Stimulated activated CD4-positive, alpha-beta T cell treated with anti-CD3 and anti-CD28 coated beads, TNF-alpha, amount 100 ng/mL, for 4 hours (primary cell): ENCODE results near the gene CACNA2D1.

Experiments used
- DNase-seq, 3 experiments: peaks; one replicate each; pipeline ENCODE4 v3.0.0-alpha.2; 2020; ENCODE audit warnings: low read depth in 3 of 3

Gene CACNA2D1

DNA sequence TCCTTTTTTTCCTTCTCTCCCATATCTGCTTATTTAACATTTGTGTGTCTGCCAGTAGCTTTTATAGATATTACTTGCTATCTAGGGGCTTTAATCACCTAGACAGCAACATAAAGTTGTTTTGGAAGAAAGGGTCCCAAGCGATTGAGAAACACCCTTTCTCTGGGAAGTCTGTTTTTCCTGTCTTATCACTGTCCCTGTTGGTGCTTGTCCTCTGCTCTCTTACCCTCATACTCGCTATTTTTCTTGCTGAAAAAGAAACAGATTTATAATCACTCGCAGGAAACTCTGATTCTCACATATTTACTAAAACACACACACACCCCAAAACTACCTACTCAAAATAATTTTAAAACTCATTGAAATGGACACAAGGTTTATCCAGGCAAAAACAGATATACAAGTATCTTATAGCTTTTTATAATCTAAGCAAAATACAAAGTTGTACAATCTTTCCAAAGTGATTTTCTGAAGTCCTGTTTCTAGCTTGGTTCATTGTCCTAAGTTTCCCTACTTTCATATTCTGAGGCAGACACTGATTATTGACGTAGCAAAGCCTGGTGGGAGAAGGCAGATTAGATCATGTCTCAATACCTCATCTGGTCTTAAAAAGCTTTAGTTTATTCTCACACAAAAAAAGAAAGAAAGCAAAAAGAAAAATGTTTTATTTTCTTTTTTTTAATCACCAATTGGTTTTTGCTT lies 157.3 kb downstream of the CACNA2D1 start:
- DNase-seq: no peak

GRCh38 chr7:82284936-82285519 lies 158.5 kb downstream of the CACNA2D1 start:
- no peak for DNase-seq

GRCh38 chr7:82275342-82275741 lies 168.2 kb downstream of the CACNA2D1 start:
- no peak for DNase-seq

GRCh38 chr7:82274681-82275080 lies 168.9 kb downstream of the CACNA2D1 start:
- DNase-seq: no peak

DNA sequence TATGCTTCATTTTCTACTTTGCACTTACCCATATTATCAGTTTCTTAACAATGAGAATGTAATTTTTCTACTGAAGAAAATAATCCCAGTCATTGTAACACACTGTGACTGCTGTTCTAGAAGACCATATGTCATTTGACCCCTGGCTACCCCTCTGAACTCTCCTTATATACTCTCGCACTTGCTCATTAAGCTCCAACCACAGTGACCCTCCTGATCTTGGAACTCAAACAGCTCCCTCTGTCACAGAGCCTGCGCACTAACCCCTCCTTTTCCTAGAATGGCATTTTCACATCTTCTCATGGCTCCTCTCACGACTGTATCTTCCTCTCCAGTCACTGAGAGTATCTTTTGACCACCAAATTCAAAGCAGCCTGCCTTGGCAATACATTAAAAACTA lies 169.7 kb downstream of the CACNA2D1 start:
- DNase-seq: no peak

GRCh38 chr7:82270870-82271269 lies 172.7 kb downstream of the CACNA2D1 start:
- DNase-seq: no peak

DNA sequence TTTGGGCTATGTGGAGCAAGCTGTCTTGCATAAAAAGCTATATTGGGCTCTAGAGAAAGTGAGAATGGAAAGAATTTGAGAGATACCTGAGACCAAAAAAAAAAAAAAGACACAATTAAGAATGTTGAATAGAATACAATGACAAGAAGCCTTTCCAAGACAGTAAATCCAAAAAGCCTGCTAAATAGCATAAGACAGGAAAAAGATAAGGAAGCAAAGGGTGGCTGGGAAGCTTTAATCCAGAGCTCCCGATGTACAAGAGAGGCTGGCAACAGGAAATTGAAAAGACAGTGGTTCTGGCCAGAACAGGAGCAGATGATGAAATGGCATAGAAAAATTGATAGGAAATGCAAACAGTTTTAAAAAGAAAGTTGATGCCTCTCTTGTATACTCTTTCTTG lies 174.9 kb downstream of the CACNA2D1 start:
- DNase-seq: no peak

DNA sequence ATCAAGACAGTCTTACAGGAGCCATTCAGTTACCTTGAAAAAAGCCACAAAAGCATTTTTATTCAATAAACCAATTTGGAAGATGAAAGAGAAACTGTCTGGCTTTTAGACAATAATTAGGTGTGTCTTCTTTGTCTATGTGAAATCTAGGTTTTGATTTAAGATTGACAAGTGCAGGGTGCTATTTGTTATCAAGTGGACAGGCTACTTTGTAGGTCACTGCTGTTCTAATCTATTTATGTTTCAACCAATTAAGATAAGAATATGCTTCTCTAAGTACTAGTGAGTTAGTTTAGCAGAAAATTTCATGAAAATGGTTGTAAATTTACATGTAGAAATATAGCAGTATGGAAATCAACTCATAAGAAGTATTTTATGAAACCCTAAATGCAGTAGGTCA lies 177.5 kb downstream of the CACNA2D1 start:
- DNase-seq: no peak

- no peak for DNase-seq
Observed at GRCh38 chr7:82264783-82265305, 178.7 kb downstream of the CACNA2D1 start.

- no peak for DNase-seq
Observed at GRCh38 chr7:82263920-82264782, 179.4 kb downstream of the CACNA2D1 start.

- no peak for DNase-seq
Observed at GRCh38 chr7:82258181-82258580, 185.4 kb downstream of the CACNA2D1 start.

DNA sequence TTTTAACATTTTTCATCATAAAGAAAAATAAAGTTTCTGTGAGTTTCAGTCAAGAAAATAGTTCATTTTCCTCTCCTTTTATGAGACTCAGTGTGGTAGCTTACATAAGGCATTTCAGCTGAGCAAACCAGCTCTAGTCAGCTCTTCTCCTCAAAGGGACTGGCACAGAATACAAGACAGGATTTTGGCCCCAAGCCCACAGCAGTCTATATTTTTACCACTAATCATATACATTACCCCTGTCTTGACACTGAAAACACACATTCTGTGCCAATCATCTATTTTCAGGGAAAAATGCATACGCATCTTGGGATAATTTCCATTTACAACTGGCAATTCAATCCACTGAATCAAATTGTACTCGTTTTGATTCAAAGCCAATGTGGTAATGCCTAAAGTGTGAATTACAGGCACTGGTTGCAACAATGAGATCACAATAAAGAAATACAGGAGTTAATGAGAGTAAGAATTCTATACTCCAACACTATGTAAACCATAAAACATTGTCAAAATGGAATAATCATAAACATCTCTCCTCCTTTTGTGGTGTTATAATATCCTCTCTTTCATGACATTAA lies 186.4 kb downstream of the CACNA2D1 start:
- no peak for DNase-seq

GRCh38 chr7:82255706-82256105 lies 187.9 kb downstream of the CACNA2D1 start:
- DNase-seq: no peak

DNA sequence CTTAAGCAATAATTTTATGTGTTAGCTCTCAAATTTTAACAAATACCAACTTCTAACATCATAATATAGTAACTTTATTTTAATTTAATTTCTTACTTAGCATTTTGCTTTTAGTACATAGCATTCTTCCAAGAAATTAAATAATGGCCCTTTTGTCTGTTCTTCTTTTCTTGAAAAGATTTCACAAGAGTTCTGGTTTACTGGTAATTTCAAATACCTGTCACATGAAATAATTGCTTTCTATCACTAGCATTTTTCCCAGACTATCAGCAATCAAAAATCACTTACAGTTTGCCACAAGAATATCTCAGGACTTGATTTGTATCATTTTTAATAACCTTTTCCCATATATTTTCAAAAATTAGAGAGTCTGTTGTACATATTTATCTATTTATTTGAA lies 193.0 kb downstream of the CACNA2D1 start:
- DNase-seq: no peak

DNA sequence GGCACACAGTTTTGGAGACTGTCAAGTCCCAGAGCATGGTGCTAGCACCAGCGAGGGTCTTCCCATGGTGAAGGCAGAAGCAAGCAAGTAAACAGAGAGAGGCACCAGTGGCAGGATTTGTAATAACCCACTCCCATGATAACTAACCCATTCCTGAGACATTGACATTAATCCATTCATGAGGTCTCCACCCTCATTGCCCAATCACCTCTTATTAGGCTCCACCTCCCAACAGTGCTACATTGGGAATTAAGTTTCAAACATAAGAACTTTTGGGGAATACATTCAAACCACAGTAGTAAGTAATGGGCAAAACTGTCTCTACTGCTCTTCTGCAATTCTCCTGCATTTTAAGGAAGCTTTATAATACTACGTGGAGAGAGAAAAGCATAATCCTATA lies 193.6 kb downstream of the CACNA2D1 start:
- DNase-seq: no peak

DNA sequence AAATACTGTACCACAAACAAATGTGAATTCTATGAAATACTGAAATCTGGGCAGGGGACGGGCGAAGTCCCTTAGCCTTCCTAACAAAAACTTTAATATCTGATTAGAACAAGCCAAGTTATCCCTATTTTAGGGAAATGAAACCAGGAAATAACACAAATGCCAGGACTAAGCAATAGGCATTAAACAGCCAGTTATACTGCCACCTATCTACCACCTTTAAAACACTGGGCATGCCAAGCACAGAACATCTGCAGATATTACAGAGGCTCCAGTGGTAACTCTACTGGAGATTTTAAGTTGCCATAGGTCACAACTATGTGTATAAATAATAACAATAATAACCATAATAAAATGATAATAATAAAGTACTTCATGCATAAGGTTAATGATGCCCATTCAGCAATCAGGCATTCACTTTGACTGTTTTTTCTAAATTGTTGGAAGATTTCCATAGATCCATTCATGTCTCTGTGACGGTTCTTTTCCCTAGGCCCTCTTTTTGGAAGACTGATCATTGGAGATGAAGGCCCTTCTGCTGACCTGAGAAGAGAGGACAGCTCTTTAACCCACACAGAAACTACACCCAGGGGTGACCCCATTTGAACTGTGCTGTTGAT lies 195.7 kb downstream of the CACNA2D1 start:
- no peak for DNase-seq

- DNase-seq: no peak
Observed at GRCh38 chr7:82244947-82245517, 198.5 kb downstream of the CACNA2D1 start.

- DNase-seq: no peak
Observed at GRCh38 chr7:82241356-82241755, 202.2 kb downstream of the CACNA2D1 start.

DNA sequence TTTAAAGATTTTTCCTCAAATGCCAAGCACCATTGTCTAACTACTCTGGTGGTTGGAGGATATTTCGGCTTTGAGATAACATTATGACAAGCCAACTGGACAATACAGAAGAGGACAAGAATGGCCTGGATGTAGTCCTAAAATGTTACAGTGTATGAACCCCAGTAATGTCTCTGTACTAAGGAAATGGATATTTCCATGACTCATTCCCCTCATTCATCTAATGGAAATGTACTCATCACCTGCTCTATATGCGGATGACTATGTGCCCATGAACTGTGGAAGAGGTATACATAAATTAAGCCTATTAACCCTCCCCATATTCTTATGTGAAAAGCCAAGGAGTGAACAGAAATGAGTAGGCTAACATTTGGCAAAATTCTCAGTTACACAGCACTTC lies 207.9 kb downstream of the CACNA2D1 start:
- no peak for DNase-seq

- no peak for DNase-seq
Observed at GRCh38 chr7:82234457-82235049, 209.0 kb downstream of the CACNA2D1 start.
